NT2/D1 (cell line): Measurements from ENCODE around the gene IFRD2.

Experiments used
- YY1 ChIP-seq: IDR thresholded peaks from 2 replicates; pipeline ENCODE4 v1.6.1; 2011; ENCODE audit not compliant: insufficient read length, insufficient read depth
- ZNF274 ChIP-seq: IDR thresholded peaks from 2 replicates; pipeline ENCODE4 v1.6.1; 2011; ENCODE audit warnings: mild to moderate bottlenecking, low read depth, low read length

- TF ChIP-seq YY1 (no peak), ZNF274 (no peak)
Observed at GRCh38 chr3:50326182-50326541, 33.9 kb upstream of the IFRD2 start.
